ENCODE results near the gene TPGS1.
A peak's percentile ranks its signal among the peaks of the same experiment; 100 is the strongest.

The TPGS1 gene

GRCh38 chr19:496112-496665 lies 11.1 kb upstream of the TPGS1 start, which contains the start of gene MADCAM1:
MADCAM1 (plus strand) TSS chr19:496486; CDS start chr19:496500, 14 bp downstream.
- DNase-seq (ENCODE audit: low read depth): no peak

- DNase-seq (ENCODE audit: low read depth): no peak
These were observed 10.3 kb upstream of the TPGS1 start for GRCh38 chr19:496986-497385.

- DNase-seq (ENCODE audit: low read depth): no peak
These were observed 9.8 kb upstream of the TPGS1 start for GRCh38 chr19:497491-497868.

- DNase-seq (ENCODE audit: low read depth): no peak
These were observed 9.3 kb upstream of the TPGS1 start for GRCh38 chr19:497869-498510.

GRCh38 chr19:498511-498891 lies 8.8 kb upstream of the TPGS1 start:
- no peak for DNase-seq (ENCODE audit: low read depth)

GRCh38 chr19:498977-499623 lies 8.2 kb upstream of the TPGS1 start:
- DNase-seq (ENCODE audit: low read depth): no peak

- DNase-seq (ENCODE audit: low read depth): no peak
These were observed 5.7 kb upstream of the TPGS1 start for GRCh38 chr19:501646-502045.

- DNase-seq (ENCODE audit: low read depth): no peak
These were observed 2.7 kb upstream of the TPGS1 start for GRCh38 chr19:504616-505015.

- DNase-seq (ENCODE audit: low read depth): peak; percentile 90
These were observed 652 bp upstream of the TPGS1 start for GRCh38 chr19:506404-507285.

GRCh38 chr19:508204-509150 lies 1.2 kb downstream of the TPGS1 start:
- DNase-seq (ENCODE audit: low read depth): no peak

GRCh38 chr19:510606-511100 lies 3.4 kb downstream of the TPGS1 start:
- peak; percentile 87 for DNase-seq (ENCODE audit: low read depth)

GRCh38 chr19:511101-511851 lies 4.0 kb downstream of the TPGS1 start:
- DNase-seq (ENCODE audit: low read depth): peak; percentile 70

GRCh38 chr19:512547-513365 lies 5.5 kb downstream of the TPGS1 start:
- DNase-seq (ENCODE audit: low read depth): no peak

GRCh38 chr19:513368-514165 lies 6.3 kb downstream of the TPGS1 start:
- DNase-seq (ENCODE audit: low read depth): no peak

- DNase-seq (ENCODE audit: low read depth): no peak
These were observed 6.9 kb downstream of the TPGS1 start for GRCh38 chr19:514166-514663.

- DNase-seq (ENCODE audit: low read depth): no peak
These were observed 10.7 kb downstream of the TPGS1 start for GRCh38 chr19:517721-518597.

GRCh38 chr19:518598-519231 lies 11.4 kb downstream of the TPGS1 start:
- DNase-seq (ENCODE audit: low read depth): peak; percentile 51

All from activated T-helper 9 cell treated with anti-CD3 and anti-CD28 coated beads, Interleukin-2, amount 50 U/mL, for 16 hours (primary cell).